Right atrium auricular region (tissue), 2 donors: ENCODE results near the gene PLGRKT. TPM values are rescaled to one million over a fixed set of nuclear protein-coding genes. Genes with fewer than 3 reads are reported as not detected.
A peak's percentile ranks its signal among the peaks of the same experiment; 100 is the strongest.

Experiments
- DNase-seq: peaks from one replicate; pipeline ENCODE4 v3.0.0-alpha.2; 2019; ENCODE audit warnings: low spot score
- H3K27ac ChIP-seq, 2 donors: fragments of 200-600 bp; sonication (generic); 1 replicate in 1 of 2; 2 replicates in 1 of 2; pipeline ENCODE4 v1.5.1; 2016 to 2019
- H3K27me3 ChIP-seq, 2 donors: fragments of 200-600 bp; sonication (generic); one replicate each; pipeline versions ENCODE4 v1.5.1 to v1.6.0; 2017 to 2019
- H3K36me3 ChIP-seq: fragments of 200-600 bp; sonication (generic); one replicate; pipeline ENCODE4 v1.5.1; 2016
- H3K4me1 ChIP-seq, 2 donors: fragments of 200-600 bp; sonication (generic); one replicate each; pipeline versions ENCODE4 v1.5.1 to v1.6.0; 2017 to 2019
- H3K4me3 ChIP-seq, 2 donors: fragments of 200-600 bp; sonication (generic); 1 replicate in 1 of 2; 2 replicates in 1 of 2; pipeline ENCODE4 v1.5.1; 2017 to 2019; ENCODE audit warnings: mild to moderate bottlenecking in 1 of 2, moderate library complexity in 1 of 2
- H3K9me3 ChIP-seq, 2 donors: fragments of 200-600 bp; sonication (generic); one replicate each; pipeline ENCODE4 v1.5.1; 2019
- total RNA-seq, 2 donors: library from RNA; depleted of rRNA; stranded (reverse); fragments of >200 nt; gene quantifications; one replicate each; pipeline ENCODE4 v1.1.0, GENCODE V29; 2016
- TF ChIP-seq, protein P1 (sequence below), 2 donors: fragments of 200-600 bp; sonication (generic); IDR thresholded peaks; one replicate each; pipeline ENCODE4 v1.5.1; 2019; ENCODE audit warnings: antibody characterized with exemption in 2 of 2

The PLGRKT gene
- total RNA-seq, 2 donors from 2014 or later, result 17.6 to 30.4 TPM

DNA sequence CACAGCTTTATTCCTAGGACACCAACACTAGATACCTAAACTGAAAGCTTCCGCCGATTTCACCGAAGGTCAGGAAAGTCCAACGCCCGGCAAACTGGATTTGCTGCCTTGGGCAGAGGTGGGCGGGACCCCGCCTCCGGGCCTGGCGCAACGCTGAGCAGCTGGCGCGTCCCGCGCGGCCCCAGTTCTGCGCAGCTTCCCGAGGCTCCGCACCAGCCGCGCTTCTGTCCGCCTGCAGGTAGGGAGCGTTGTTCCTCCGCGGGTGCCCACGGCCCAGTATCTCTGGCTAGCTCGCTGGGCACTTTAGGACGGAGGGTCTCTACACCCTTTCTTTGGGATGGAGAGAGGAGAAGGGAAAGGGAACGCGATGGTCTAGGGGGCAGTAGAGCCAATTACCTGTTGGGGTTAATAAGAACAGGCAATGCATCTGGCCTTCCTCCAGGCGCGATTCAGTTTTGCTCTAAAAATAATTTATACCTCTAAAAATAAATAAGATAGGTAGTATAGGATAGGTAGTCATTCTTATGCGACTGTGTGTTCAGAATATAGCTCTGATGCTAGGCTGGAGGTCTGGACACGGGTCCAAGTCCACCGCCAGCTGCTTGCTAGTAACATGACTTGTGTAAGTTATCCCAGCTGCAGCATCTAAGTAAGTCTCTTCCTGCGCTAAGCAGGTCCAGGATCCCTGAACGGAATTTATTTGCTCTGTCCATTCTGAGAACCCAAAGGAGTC is 12.8 kb upstream of the PLGRKT start, which contains the start of gene CD274:
Gene CD274, plus strand, starts transcription at position 184 of the 733 bp plus-strand sequence. CDS start 5,572 bp downstream, outside the sequence.
- H3K4me1 ChIP-seq, result peaks cover 0 to 18% of the 10 kb centered on the region in 2 donors
- peak within 1 kb of the TSS; percentile 83 to 84 for H3K27ac ChIP-seq
- DNase-seq, result peak; percentile 90

DNA sequence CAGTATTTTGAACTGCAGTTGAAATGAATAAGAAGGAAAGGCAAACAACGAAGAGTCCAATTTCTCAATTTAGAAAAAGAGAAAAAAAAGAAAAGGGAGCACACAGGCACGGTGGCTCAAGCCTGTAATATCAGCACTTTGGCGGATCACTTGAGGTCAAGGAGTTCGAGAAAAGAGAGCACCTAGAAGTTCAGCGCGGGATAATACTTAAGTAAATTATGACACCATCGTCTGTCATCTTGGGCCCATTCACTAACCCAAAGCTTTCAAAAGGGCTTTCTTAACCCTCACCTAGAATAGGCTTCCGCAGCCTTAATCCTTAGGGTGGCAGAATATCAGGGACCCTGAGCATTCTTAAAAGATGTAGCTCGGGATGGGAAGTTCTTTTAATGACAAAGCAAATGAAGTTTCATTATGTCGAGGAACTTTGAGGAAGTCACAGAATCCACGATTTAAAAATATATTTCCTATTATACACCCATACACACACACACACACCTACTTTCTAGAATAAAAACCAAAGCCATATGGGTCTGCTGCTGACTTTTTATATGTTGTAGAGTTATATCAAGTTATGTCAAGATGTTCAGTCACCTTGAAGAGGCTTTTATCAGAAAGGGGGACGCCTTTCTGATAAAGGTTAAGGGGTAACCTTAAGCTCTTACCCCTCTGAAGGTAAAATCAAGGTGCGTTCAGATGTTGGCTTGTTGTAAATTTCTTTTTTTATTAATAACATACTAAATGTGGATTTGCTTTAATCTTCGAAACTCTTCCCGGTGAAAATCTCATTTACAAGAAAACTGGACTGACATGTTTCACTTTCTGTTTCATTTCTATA is 12.0 kb upstream of the PLGRKT start:
- H3K36me3 ChIP-seq, result no peaks in the 10 kb centered on the region
- peak overlapping the region; percentile 83 to 84 for H3K27ac ChIP-seq
- no peaks in the 10 kb centered on the region for H3K9me3 ChIP-seq
- peak overlapping the region; percentile 64 to 66 for H3K4me3 ChIP-seq
- DNase-seq, result no peak
- no peaks in the 10 kb centered on the region for H3K27me3 ChIP-seq
- TF ChIP-seq, protein P1, sequence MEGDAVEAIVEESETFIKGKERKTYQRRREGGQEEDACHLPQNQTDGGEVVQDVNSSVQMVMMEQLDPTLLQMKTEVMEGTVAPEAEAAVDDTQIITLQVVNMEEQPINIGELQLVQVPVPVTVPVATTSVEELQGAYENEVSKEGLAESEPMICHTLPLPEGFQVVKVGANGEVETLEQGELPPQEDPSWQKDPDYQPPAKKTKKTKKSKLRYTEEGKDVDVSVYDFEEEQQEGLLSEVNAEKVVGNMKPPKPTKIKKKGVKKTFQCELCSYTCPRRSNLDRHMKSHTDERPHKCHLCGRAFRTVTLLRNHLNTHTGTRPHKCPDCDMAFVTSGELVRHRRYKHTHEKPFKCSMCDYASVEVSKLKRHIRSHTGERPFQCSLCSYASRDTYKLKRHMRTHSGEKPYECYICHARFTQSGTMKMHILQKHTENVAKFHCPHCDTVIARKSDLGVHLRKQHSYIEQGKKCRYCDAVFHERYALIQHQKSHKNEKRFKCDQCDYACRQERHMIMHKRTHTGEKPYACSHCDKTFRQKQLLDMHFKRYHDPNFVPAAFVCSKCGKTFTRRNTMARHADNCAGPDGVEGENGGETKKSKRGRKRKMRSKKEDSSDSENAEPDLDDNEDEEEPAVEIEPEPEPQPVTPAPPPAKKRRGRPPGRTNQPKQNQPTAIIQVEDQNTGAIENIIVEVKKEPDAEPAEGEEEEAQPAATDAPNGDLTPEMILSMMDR (IDR thresholded peaks at IDR 0.05), result no peak
- H3K4me1 ChIP-seq, result peaks cover 0 to 18% of the 10 kb centered on the region in 2 donors

More for the DNA sequence above, 12.8 kb upstream of the PLGRKT start, which contains the start of gene CD274:
- Histone ChIP-seq H3K36me3 (no peaks in the 10 kb centered on the region), H3K9me3 (no peaks in the 10 kb centered on the region), H3K4me3 (peak within 1 kb of the TSS; percentile 64 to 66), H3K27me3 (no peaks in the 10 kb centered on the region)
- TF ChIP-seq, protein P1 (IDR thresholded peaks at IDR 0.05), result peak; percentile 42 to 91

DNA sequence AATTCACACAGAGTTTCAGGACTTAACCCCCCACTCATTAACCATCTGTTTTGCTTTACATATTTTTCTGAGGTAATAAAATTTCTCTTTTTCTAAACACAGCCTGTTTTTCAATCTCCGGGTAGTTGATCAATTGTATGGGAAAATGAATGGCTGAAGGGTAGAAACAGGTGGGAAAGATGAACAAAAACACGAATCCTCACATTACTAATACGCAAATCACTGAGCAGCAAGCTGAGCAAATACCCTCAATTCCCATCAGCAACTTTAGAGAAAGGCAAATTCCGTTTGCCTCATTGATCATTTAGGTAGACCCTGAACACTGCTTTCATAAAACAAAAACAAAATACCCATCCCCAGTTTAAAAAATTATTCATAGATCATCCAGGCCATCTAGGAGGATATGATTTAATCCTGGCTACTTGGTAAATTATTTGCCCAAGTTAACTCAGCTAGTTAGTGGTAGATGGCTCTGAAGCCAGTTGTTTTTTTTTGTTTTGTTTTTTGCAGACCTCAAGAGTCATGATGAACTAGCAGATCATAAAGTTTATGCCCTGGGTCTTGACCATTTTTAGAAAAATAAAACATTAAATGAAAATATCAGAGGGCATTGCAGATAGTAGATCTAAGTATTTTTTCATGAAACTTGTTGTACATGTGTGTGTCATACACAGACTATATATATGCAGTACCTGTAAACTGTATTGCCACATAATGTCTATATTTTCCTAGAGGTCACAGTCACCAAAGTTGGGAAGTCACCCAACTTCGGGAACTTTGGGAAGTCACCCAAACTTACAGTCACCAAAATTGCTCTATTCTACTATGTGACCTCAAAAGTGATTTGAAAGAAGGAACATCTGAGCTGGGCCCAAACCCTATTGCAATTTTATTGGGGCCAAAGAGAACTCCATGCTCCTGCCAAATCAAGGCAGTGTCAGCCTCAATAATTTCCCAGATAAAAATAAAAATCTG is 11.0 kb upstream of the PLGRKT start:
- Histone ChIP-seq H3K27ac (peak overlapping the region; percentile 83 to 84), H3K4me3 (no peak overlapping the region), H3K9me3 (no peaks in the 10 kb centered on the region), H3K27me3 (no peaks in the 10 kb centered on the region), H3K4me1 (peaks cover 0 to 16% of the 10 kb centered on the region in 2 donors), H3K36me3 (no peaks in the 10 kb centered on the region)
- no peak for DNase-seq
- TF ChIP-seq, protein P1 (IDR thresholded peaks at IDR 0.05), result no peak

DNA sequence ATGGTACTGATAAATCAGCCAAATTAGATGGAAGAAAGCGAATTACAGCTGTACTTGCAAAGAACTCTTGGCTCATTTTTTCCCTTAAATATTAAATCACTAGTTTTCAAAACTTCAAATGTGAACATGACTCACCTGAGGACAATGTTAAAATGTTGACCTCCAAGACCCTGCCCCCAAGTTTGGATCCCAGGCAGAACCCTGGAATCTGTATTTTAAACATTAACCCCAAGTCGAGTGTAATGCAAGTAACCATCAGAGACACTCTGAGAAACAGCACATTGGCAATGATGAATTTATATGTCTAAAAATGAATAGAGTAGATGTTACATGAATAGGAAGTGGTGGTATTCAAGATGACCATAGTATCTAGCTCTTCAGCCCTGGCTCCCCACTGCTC is 10.3 kb upstream of the PLGRKT start:
- Histone ChIP-seq H3K27ac (no peak overlapping the region), H3K36me3 (no peaks in the 10 kb centered on the region), H3K4me3 (no peak overlapping the region), H3K27me3 (no peaks in the 10 kb centered on the region), H3K9me3 (no peaks in the 10 kb centered on the region), H3K4me1 (peaks cover 0 to 9% of the 10 kb centered on the region in 2 donors)
- TF ChIP-seq, protein P1 (IDR thresholded peaks at IDR 0.05), result no peak
- DNase-seq, result no peak

DNA sequence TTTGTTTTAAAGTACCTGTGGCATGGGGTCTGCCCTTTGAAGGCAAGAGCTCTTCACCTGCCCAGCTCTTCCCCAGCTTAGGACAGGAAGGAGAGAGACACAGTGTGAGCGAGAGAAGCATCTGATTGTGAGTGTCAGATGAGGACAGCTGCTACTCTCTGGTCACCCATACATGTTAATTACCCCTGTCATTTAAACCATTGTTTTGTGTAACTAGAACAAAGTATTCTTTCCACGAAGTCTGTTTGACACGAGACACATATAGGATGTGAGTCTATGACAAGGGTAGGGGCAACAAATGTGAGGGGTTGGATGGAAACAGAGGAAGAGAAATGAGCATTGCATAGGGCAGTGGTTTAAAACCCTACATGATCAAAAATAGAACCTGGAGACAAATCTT is 9.6 kb upstream of the PLGRKT start:
- Histone ChIP-seq H3K4me1 (peaks cover 0 to 9% of the 10 kb centered on the region in 2 donors), H3K27ac (no peak overlapping the region), H3K27me3 (no peaks in the 10 kb centered on the region), H3K36me3 (no peaks in the 10 kb centered on the region), H3K4me3 (no peak overlapping the region), H3K9me3 (no peaks in the 10 kb centered on the region)
- TF ChIP-seq, protein P1 (IDR thresholded peaks at IDR 0.05), result no peak
- DNase-seq, result no peak
